SK-N-MC (cell line): ENCODE data around the gene TSSK6.

Source experiments
- EZH2 ChIP-seq: fragments of 200-600 bp; sonication (generic); IDR thresholded peaks from one replicate; pipeline ENCODE4 v1.6.1; 2017; ENCODE audit warnings: antibody characterized with exemption
- POLR2AphosphoS5 ChIP-seq: IDR thresholded peaks from 2 replicates; pipeline ENCODE4 v1.6.1; 2012; ENCODE audit warnings: mild to moderate bottlenecking, low read depth, low read length, borderline replicate concordance

GRCh38 chr19:19558636-19559035 is 43.3 kb upstream of the TSSK6 start:
- TF ChIP-seq POLR2AphosphoS5 (no peak), EZH2 (no peak)
